HepG2 (cell line): Measurements from ENCODE around the gene C7orf57. TPM values are rescaled to one million over a fixed set of nuclear protein-coding genes. Genes with fewer than 3 reads are reported as not detected.

Experiments used
- ATAC-seq: fragments of 200-7000 bp; cut with Tn5 transposase; 3 replicates; pipeline ENCODE4 v1.9.1; 2020; ENCODE audit warnings: mild to moderate bottlenecking, moderate library complexity
- BruUV-seq: library from RNA; stranded (reverse); fragments of 400-500 nt; replicated peaks from 2 replicates; lab custom pipeline; 2021; lab: Mats Ljungman, UMichigan
- CTCF ChIA-PET: fragments of 300-600 bp; formaldehyde crosslinking; extraction: SDS; loops from one replicate; lab custom pipeline; 2021; ENCODE audit warnings: low total read pairs, inconsistent platforms, low intra/inter-chr PET ratio; lab: Yijun Ruan, JAX
- POLR2A ChIA-PET: fragments of 350-600 bp; sonication (Branson Sonifier 250); formaldehyde crosslinking; loops from one replicate; lab custom pipeline; 2020; ENCODE audit warnings: antibody characterized with exemption, inconsistent platforms; lab: Yijun Ruan, JAX
- DNase-seq: peaks from one replicate; pipeline ENCODE4 v3.0.0-alpha.2; 2015; ENCODE audit warnings: low spot score
- FAIRE-seq: peaks from 3 replicates; lab custom pipeline; 2011; peaks lifted over from hg19 to GRCh38; lab: Jason Lieb, UNC
- H2AFZ ChIP-seq: one replicate; pipeline ENCODE4 v1.6.1; 2011; ENCODE audit warnings: low read length, inconsistent platforms
- H3K27ac ChIP-seq: fragments of 300-600 bp; 3 replicates; pipeline ENCODE4 v1.8.0; 2011; ENCODE audit warnings: mixed run types, mild to moderate bottlenecking, mixed read lengths, low read length, inconsistent platforms; ENCODE audit not compliant: insufficient read depth; ENCODE audit errors: extremely low read length
- H3K27me3 ChIP-seq, 2 experiments: fragments of 200-600 bp in 1 of 2; 2 replicates in 1 of 2; 3 replicates in 1 of 2; pipeline versions ENCODE4 v1.6.0 to v1.8.0; 2011; ENCODE audit warnings: low read length in 2 of 2, mild to moderate bottlenecking in 2 of 2, moderate library complexity in 2 of 2, inconsistent platforms in 1 of 2; ENCODE audit not compliant: insufficient read depth in 2 of 2, control insufficient read depth in 1 of 2
- H3K36me3 ChIP-seq, 2 experiments: fragments of 200-600 bp in 1 of 2; replicated peaks in 1 of 2; 2 replicates in 1 of 2; 3 replicates in 1 of 2; pipeline versions ENCODE4 v1.5.1 to v1.8.0; 2011; ENCODE audit warnings: low read length in 2 of 2, inconsistent platforms in 1 of 2; ENCODE audit not compliant: insufficient read depth in 2 of 2, control insufficient read depth in 1 of 2
- H3K4me1 ChIP-seq: 2 replicates; pipeline ENCODE4 v1.5.1; 2012; ENCODE audit warnings: low read length, inconsistent platforms; ENCODE audit not compliant: insufficient read depth
- H3K4me2 ChIP-seq: 2 replicates; pipeline ENCODE4 v1.6.0; 2011; ENCODE audit warnings: low read depth, low read length, inconsistent platforms
- H3K4me3 ChIP-seq, 3 experiments: fragments of 200-600 bp in 1 of 3; sonication (generic), shearing (Covaris generic) in 1 of 3; replicated peaks in 1 of 3; 2 replicates each; pipeline ENCODE4 v1.5.1; 2011 to 2016; ENCODE audit warnings: low read length in 3 of 3, inconsistent platforms in 2 of 3, low read depth in 2 of 3, mild to moderate bottlenecking in 2 of 3, control low read depth in 1 of 3, mixed read lengths in 1 of 3; ENCODE audit not compliant: insufficient read depth in 1 of 3
- H3K79me2 ChIP-seq: one replicate; pipeline ENCODE4 v1.6.1; 2011; ENCODE audit warnings: low read length, inconsistent platforms; ENCODE audit not compliant: insufficient read depth
- H3K9ac ChIP-seq: 2 replicates; pipeline ENCODE4 v1.6.0; 2011; ENCODE audit warnings: mild to moderate bottlenecking, low read depth, low read length, inconsistent platforms; ENCODE audit not compliant: insufficient read depth
- H3K9me3 ChIP-seq: 2 replicates; pipeline ENCODE4 v1.5.1; 2012; ENCODE audit warnings: mild to moderate bottlenecking, low read length
- H4K20me1 ChIP-seq: 2 replicates; pipeline ENCODE4 v1.6.0; 2011; ENCODE audit warnings: inconsistent platforms, mild to moderate bottlenecking, low read length, moderate library complexity; ENCODE audit not compliant: insufficient read depth
- ARNT2 ChIP-seq: sonication (generic); formaldehyde crosslinking; IDR thresholded peaks from 2 replicates; pipeline ENCODE4 v1.8.0; 2022; ENCODE audit warnings: mild to moderate bottlenecking, low read depth, missing genetic modification reagents, moderate library complexity
- CEBPB ChIP-seq: IDR thresholded peaks from 2 replicates; pipeline ENCODE4 v1.6.1; 2011; ENCODE audit warnings: low read depth, low read length, improper control_type of control experiment, borderline replicate concordance
- HMG20B ChIP-seq: conservative IDR thresholded peaks from 2 replicates; pipeline ENCODE4 v1.6.1; 2016; ENCODE audit warnings: missing genetic modification reagents, missing compliant biosample characterization
- ISL2 ChIP-seq: sonication (generic); formaldehyde crosslinking; IDR thresholded peaks from 2 replicates; pipeline ENCODE4 v1.5.0; 2020; ENCODE audit warnings: missing genetic modification reagents
- NAIF1 ChIP-seq: sonication (generic); formaldehyde crosslinking; IDR thresholded peaks from 2 replicates; pipeline ENCODE4 v1.5.0; 2020; ENCODE audit warnings: mild to moderate bottlenecking, missing genetic modification reagents, borderline replicate concordance
- NFATC3 ChIP-seq: sonication (generic); formaldehyde crosslinking; IDR thresholded peaks from 2 replicates; pipeline ENCODE4 v1.5.1; 2020; ENCODE audit warnings: mild to moderate bottlenecking, missing genetic modification reagents
- SMC3 ChIP-seq: IDR thresholded peaks from 2 replicates; pipeline ENCODE4 v1.6.1; 2011; ENCODE audit warnings: low read length, improper control_type of control experiment
- STAG1 ChIP-seq: sonication (generic); formaldehyde crosslinking; IDR thresholded peaks from 2 replicates; pipeline ENCODE4 v1.4.0; 2020; ENCODE audit warnings: missing genetic modification reagents
- ZMYM4 ChIP-seq: sonication (generic); formaldehyde crosslinking; IDR thresholded peaks from 2 replicates; pipeline ENCODE4 v1.8.1; 2023; ENCODE audit warnings: mild to moderate bottlenecking, missing genetic modification reagents
- ZNF644 ChIP-seq: IDR thresholded peaks from 2 replicates; pipeline ENCODE4 v1.6.1; 2016; ENCODE audit warnings: low read depth
- WGBS: methylation state at CpG from one replicate; pipeline ENCODE4 v1.1.6; 2017; ENCODE audit warnings: low lambda C conversion rate; 5-methylcytosine and 5-hydroxymethylcytosine counted together
- in situ Hi-C: cut with HindIII; loops from 2 replicates; pipeline ENCODE4 v1.10.0; 2017; ENCODE audit warnings: low pct_unique_long_range_greater_than_20kb; ENCODE audit not compliant: extremely low pct_ligation_motif_present
- intact Hi-C: fragments of 100-400 bp; cut with micrococcal nuclease; formaldehyde crosslinking; loops from one replicate; pipeline ENCODE4 v1.10.0; 2022; ENCODE audit not compliant: unreplicated experiment
- polyA plus RNA-seq, 8 experiments: library from polyadenylated mRNA; depleted of rRNA in 3 of 8; stranded (reverse) in 7 of 8; unstranded in 1 of 8; fragments of >200 nt; fragmentation: Illumina TruSeq in 4 of 8; extraction: Trizol in 4 of 8; gene quantifications; 2 replicates each; pipeline versions ENCODE4 v1.2.1 to v1.2.3, GENCODE V29; 2011 to 2016; ENCODE audit warnings: low read depth in 4 of 8, missing spikeins in 1 of 8, mixed read lengths in 1 of 8; ENCODE audit not compliant: insufficient read depth in 1 of 8
- total RNA-seq, 5 experiments: library from RNA; depleted of rRNA; stranded (reverse); fragments of >200 nt; fragmentation: Illumina TruSeq; extraction: Trizol; gene quantifications; 2 replicates each; pipeline ENCODE4 v1.2.3, GENCODE V29; 2016; ENCODE audit warnings: low read depth in 1 of 5
- TF ChIP-seq, protein P1 (sequence below): sonication (generic); formaldehyde crosslinking; IDR thresholded peaks from 2 replicates; pipeline ENCODE4 v1.4.0; 2020; ENCODE audit warnings: missing genetic modification reagents, mild to moderate bottlenecking, borderline replicate concordance

C7orf57 gene
- total and polyA plus RNA-seq, 2 of the 13 experiments (the other 11 are each of a cell fraction or from before 2014, with no cell fraction given) = not detected

- TF ChIP-seq, protein P1, sequence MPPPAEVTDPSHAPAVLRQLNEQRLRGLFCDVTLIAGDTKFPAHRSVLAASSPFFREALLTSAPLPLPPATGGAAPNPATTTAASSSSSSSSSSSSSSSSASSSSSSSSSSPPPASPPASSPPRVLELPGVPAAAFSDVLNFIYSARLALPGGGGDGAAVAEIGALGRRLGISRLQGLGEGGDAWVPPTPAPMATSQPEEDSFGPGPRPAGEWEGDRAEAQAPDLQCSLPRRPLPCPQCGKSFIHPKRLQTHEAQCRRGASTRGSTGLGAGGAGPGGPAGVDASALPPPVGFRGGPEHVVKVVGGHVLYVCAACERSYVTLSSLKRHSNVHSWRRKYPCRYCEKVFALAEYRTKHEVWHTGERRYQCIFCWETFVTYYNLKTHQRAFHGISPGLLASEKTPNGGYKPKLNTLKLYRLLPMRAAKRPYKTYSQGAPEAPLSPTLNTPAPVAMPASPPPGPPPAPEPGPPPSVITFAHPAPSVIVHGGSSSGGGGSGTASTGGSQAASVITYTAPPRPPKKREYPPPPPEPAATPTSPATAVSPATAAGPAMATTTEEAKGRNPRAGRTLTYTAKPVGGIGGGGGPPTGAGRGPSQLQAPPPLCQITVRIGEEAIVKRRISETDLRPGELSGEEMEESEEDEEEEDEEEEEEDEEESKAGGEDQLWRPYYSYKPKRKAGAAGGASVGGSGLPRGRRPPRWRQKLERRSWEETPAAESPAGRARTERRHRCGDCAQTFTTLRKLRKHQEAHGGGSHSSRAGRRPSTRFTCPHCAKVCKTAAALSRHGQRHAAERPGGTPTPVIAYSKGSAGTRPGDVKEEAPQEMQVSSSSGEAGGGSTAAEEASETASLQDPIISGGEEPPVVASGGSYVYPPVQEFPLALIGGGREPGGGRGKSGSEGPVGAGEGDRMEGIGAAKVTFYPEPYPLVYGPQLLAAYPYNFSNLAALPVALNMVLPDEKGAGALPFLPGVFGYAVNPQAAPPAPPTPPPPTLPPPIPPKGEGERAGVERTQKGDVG (CRISPR knock-in tag) = peak; percentile 52; the same call in 1 of the 2 replicates
- TF ChIP-seq STAG1 (CRISPR knock-in tag) (0 out of 2 replicates have a peak, but pooled peaks have one; percentile 3), SMC3 (peak; percentile 5; the same call in 1 of the 2 replicates)
Measured at GRCh38 chr7:48101968-48102367, 66.6 kb downstream of the C7orf57 start (continued).

DNA sequence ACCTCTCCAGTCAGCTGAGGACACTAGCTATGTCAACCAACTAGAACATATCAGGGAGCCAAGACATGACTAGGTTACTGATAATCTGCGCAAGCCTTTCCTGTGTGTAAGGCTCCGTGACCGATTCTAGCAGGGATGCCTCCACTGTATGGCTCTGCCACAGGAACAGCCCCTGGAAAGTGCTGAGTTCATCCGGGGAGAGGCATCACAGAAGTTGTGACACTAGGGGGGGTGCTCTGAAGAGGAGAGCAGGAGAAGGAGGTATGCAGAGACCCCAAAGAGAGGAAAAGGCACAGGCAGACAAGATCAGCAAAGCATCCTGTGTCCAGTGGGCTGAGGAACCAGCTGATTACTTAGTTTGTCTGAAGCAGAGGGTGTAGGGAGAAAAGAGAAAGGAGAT, 67.2 kb downstream of the C7orf57 start:
- POLR2A ChIA-PET = interaction anchor here (1.8 kb wide), 1 partner anchor 13 kb away, joined by 7 read pairs; the partner anchor contains the start of gene UPP1
- Histone ChIP-seq H3K4me1 (no peaks in the 10 kb centered on the region), H3K4me3 (no peak overlapping the region), H3K27me3 (no peaks in the 10 kb centered on the region), H3K27ac (no peak overlapping the region), H2AFZ (no peak overlapping the region), H3K36me3 (peaks cover 17 to 26% of the 10 kb centered on the region in 2 experiments; a peak in 4 of 5 replicates), H3K9ac (no peak overlapping the region), H3K79me2 (no peaks in the 10 kb centered on the region), H3K4me2 (no peak overlapping the region), H3K9me3 (no peaks in the 10 kb centered on the region), H4K20me1 (no peaks in the 10 kb centered on the region)
- no peak for FAIRE-seq
- DNase-seq = no peak
- WGBS = 100% methylated on average over 4 of the region's 4 CpGs
- ATAC-seq = no peak
- intact Hi-C loops (no loop called here), in situ Hi-C loops (loop anchor here (25.0 kb wide), 1 partner anchor 840 kb away; no protein-coding TSS in a partner anchor)
- CTCF ChIA-PET = no interaction called here
- TF ChIP-seq NFATC3 = no peak
- no peak for TF ChIP-seq CEBPB
- TF ChIP-seq NAIF1 = no peak
- no peak for TF ChIP-seq ISL2 (CRISPR knock-in tag)
- no peak for TF ChIP-seq ARNT2
- no peak for TF ChIP-seq ZMYM4 (CRISPR knock-in tag)
- no peak for TF ChIP-seq ZNF644 (CRISPR knock-in tag)
- no peak for TF ChIP-seq HMG20B (CRISPR knock-in tag)
- BruUV-seq = no TSS peak
